Stimulated activated CD8-positive, alpha-beta memory T cell treated with anti-CD3 and anti-CD28 coated beads, Interleukin-15, amount 100 ng/mL, for 48 hours (primary cell): ENCODE measurements around the gene SYVN1.

Experiments
- DNase-seq, 2 donors: peaks; one replicate each; pipeline ENCODE4 v3.0.0-alpha.2; 2020; ENCODE audit warnings: low read depth in 2 of 2

SYVN1 gene

GRCh38 chr11:65112546-65113360 is 21.6 kb downstream of the SYVN1 start:
- DNase-seq, result peak; percentile 53 to 54

- DNase-seq, result peak; percentile 91 to 93
Measured at GRCh38 chr11:65111744-65112545, 22.4 kb downstream of the SYVN1 start, which contains the start of gene TM7SF2. TSS of gene TM7SF2 (plus strand) at chr11:65111872. CDS start at chr11:65112016, 144 bp downstream.

- DNase-seq, result no peak
Measured at GRCh38 chr11:65111159-65111743, 23.1 kb downstream of the SYVN1 start.

- peak; percentile 77 to 84 for DNase-seq
Measured at GRCh38 chr11:65110354-65110861, 23.9 kb downstream of the SYVN1 start.

GRCh38 chr11:65109231-65110198 is 24.8 kb downstream of the SYVN1 start:
- no peak for DNase-seq

DNA sequence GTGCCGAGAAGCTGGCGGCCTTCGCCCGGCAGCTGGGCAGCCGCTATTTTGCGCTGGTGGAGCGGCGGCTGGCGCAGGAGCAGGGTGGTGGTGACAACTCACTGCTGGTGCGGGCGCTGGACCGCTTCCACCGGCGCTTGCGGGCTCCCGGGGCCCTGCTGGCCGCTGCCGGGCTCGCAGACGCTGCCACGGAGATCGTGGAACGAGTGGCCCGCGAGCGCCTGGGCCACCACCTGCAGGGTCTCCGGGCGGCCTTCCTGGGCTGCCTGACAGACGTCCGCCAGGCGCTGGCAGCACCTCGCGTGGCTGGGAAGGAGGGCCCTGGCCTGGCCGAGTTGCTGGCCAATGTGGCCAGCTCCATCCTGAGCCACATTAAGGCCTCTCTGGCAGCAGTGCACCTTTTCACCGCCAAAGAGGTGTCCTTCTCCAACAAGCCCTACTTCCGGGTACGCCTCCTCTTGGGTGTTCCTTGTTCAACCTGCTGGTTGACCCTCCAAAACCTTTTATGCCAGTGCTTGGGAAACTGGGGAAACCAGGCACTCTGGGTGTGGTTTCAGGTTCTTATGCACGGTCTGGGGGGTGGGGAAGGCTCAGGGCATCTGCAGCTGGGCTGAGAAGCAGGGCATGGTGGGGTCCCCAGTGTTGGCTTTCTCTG is 25.7 kb downstream of the SYVN1 start:
- DNase-seq, result no peak

DNA sequence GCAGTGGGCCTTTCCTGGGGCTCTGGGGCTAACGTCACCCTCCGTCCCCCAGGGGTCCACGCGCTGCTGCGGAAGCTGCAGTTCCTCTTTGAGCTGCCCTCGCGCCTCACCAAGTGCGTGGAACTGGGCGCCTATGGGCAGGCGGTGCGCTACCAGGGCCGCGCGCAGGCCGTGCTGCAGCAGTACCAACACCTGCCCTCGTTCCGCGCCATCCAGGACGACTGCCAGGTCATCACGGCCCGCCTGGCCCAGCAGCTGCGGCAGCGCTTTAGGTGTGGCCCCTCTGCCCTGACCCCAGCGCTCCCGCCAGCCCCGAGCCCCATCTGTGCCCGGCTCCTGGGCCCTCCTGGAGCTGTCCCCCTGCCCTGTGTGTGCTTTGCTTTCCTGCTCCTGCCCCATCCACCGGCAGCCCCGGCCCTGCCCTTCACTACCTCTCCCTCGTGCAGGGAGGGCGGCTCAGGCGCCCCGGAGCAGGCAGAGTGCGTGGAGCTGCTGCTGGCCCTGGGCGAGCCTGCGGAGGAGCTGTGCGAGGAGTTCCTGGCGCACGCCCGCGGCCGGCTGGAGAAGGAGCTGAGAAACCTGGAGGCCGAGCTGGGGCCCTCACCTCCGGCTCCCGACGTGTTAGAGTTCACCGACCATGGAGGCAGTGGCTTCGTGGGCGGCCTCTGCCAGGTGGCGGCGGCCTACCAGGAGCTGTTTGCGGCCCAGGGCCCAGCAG is 26.4 kb downstream of the SYVN1 start:
- DNase-seq, result no peak

DNA sequence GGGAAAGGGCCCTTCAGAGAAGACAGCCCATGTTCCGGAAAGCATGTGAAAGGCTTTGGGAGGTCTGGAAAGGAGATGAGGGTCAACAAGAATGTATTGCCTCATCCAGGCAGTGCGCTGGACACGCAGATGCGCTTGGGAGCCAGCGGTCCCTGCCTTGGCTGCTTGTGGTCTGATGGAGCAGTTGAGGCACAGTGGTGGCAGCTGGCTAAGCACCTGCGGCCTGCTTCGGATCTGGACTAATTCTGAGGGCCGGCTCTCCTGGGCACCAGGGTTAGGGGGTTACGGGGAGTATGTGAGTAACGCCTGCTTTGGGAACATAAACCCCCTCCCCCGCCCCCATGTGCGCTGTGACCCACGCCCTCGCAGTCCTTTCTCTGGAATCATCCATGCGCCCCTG is 27.2 kb downstream of the SYVN1 start:
- no peak for DNase-seq

- no peak for DNase-seq
Measured at GRCh38 chr11:65104628-65105027, 29.7 kb downstream of the SYVN1 start.

DNA sequence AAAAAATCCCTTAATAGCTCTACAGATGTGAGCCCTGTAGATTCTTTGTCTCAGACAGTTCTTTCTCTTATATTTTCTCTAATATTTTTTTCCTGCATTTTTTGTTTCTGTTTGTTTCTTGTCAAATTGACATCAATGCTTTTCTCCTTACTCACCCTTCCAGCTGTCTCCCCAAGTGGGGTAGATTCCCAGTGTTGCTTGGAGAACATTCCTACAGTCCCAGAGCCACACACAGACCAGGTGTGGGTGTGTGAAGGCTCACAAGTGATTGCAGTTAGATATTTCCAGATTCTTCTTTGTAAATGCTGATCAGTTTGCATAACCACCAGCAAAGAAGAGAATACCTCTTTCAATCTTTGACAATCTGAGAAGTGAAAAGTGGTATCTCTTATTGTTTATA is 30.8 kb downstream of the SYVN1 start:
- DNase-seq, result no peak

GRCh38 chr11:65102142-65103095 is 31.9 kb downstream of the SYVN1 start:
- no peak for DNase-seq

GRCh38 chr11:65100674-65101350 is 33.5 kb downstream of the SYVN1 start:
- DNase-seq, result no peak

- DNase-seq, result no peak
Measured at GRCh38 chr11:65096926-65097325, 37.4 kb downstream of the SYVN1 start.

DNA sequence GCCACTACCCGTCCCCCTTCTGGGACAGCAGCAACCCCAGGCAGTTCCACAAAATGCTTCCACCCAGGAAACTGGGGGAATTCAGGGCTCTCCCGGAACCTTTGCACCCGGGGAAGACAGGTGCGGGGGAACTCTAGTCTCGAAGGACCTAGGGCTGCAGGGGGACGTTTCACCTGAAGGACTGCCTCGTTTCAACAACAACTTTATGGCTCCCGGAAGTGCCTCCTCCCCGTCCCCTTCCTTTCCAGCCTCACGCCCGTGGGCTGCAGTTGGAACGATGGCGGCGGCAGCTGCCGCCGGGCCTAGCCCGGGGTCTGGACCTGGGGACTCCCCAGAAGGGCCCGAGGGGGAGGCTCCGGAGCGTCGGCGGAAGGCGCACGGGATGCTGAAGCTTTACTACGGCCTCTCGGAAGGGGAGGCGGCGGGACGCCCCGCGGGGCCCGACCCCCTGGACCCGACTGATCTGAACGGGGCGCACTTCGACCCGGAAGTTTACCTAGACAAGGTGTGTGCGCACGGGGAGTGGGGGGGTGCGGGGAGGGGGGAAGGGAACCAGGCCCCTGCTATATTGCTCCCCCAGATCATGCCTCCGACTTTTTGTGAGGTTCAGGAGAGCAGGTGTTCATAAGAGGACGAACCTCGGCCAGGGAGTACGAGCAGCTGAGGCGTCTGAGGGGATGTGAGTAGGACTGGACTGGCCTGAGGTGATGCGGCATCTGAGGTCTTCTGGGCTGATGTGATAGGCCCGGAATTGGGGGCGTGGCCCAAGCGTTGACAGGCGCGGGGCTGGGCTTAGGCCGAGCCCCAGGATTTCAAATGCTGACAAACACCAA is 38.1 kb downstream of the SYVN1 start, which contains the start of gene VPS51:
TSS of gene VPS51 (plus strand) at position 241 of the 833 bp plus-strand sequence. CDS start at position 278, 37 bp downstream.
- DNase-seq, result peak; percentile 71 to 75

GRCh38 chr11:65095427-65095826 is 38.9 kb downstream of the SYVN1 start:
- DNase-seq, result no peak

DNA sequence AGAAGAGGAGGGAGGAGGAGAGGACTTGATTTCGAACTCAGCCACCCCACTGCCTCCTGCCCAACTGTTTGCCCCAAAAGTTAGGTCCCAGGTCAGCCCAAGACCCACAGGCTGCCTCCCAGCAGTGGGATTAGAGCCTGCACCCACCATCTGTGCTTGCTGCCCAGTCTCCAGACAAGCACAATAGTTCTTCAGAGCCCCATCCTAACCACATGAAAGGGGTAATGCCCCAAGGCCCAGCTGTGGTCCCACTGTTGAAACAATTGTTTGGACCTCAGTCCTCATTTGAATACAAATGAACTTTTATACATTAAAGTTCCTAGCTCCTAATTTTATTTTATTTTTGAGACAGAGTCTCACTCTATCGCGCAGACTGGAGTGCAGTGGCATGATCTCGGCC is 43.7 kb downstream of the SYVN1 start:
- no peak for DNase-seq

GRCh38 chr11:65089621-65090020 is 44.7 kb downstream of the SYVN1 start:
- no peak for DNase-seq
